MM.1S (cell line): Measurements from ENCODE around the gene ABCA3.

Experiments
- DNase-seq: peaks from one replicate; pipeline ENCODE4 v3.0.0-alpha.2; 2015
- H2AFZ ChIP-seq: fragments of 300-600 bp; sonication (generic); 2 replicates; pipeline ENCODE4 v1.6.0; 2016; ENCODE audit warnings: antibody characterized with exemption, low read length
- H3F3A ChIP-seq: fragments of 300-600 bp; sonication (generic); 2 replicates; pipeline ENCODE4 v1.6.1; 2016; ENCODE audit warnings: mild to moderate bottlenecking, antibody characterized with exemption, low read length, moderate library complexity, mixed read lengths; ENCODE audit not compliant: insufficient read depth
- H3K27ac ChIP-seq: fragments of 300-600 bp; sonication (generic); 2 replicates; pipeline ENCODE4 v1.5.1; 2016; ENCODE audit warnings: mild to moderate bottlenecking, low read length
- H3K27me3 ChIP-seq: fragments of 300-600 bp; sonication (generic); replicated peaks from 2 replicates; pipeline ENCODE4 v1.6.0; 2016; ENCODE audit warnings: low read length; ENCODE audit not compliant: insufficient read depth
- H3K36me3 ChIP-seq: fragments of 300-600 bp; sonication (generic); replicated peaks from 2 replicates; pipeline ENCODE4 v1.6.1; 2016; ENCODE audit warnings: mild to moderate bottlenecking, low read length, mixed read lengths; ENCODE audit not compliant: insufficient read depth
- H3K4me1 ChIP-seq: fragments of 300-600 bp; sonication (generic); 2 replicates; pipeline ENCODE4 v1.6.1; 2016; ENCODE audit warnings: low read length, mixed read lengths
- H3K4me2 ChIP-seq: fragments of 300-600 bp; sonication (generic); 2 replicates; pipeline ENCODE4 v1.6.0; 2016; ENCODE audit warnings: low read depth, low read length
- H3K4me3 ChIP-seq: fragments of 300-600 bp; sonication (generic); 2 replicates; pipeline ENCODE4 v1.5.1; 2016; ENCODE audit warnings: low read length, mixed read lengths
- H3K79me2 ChIP-seq: fragments of 300-600 bp; sonication (generic); 2 replicates; pipeline ENCODE4 v1.6.1; 2016; ENCODE audit warnings: mixed run types, low read length, mixed read lengths
- H3K9ac ChIP-seq: fragments of 300-600 bp; sonication (generic); 2 replicates; pipeline ENCODE4 v1.6.1; 2016; ENCODE audit warnings: low read length, mixed read lengths
- H3K9me2 ChIP-seq: fragments of 300-600 bp; sonication (generic); replicated peaks from 2 replicates; pipeline ENCODE4 v1.6.1; 2016; ENCODE audit warnings: mild to moderate bottlenecking, low read length, mixed read lengths; ENCODE audit not compliant: insufficient read depth
- H3K9me3 ChIP-seq: fragments of 300-600 bp; sonication (generic); replicated peaks from 2 replicates; pipeline ENCODE4 v1.6.1; 2016; ENCODE audit warnings: mild to moderate bottlenecking, low read length, mixed read lengths; ENCODE audit not compliant: insufficient read depth
- H4K20me1 ChIP-seq: fragments of 300-600 bp; sonication (generic); 2 replicates; pipeline ENCODE4 v1.6.1; 2016; ENCODE audit warnings: mild to moderate bottlenecking, low read length, moderate library complexity, mixed read lengths; ENCODE audit not compliant: insufficient read depth
- EZH2 ChIP-seq: fragments of 300-600 bp; sonication (generic); optimal IDR thresholded peaks from 2 replicates; pipeline ENCODE3; 2017; ENCODE audit warnings: low read depth, mild to moderate bottlenecking, antibody characterized with exemption, low read length, mixed read lengths
- EZH2phosphoT487 ChIP-seq: fragments of 300-600 bp; sonication (generic); IDR thresholded peaks from 2 replicates; pipeline ENCODE4 v1.6.1; 2018; ENCODE audit warnings: antibody characterized with exemption, low read length
- TF ChIP-seq, protein P1 (sequence below): fragments of 300-600 bp; sonication (generic); IDR thresholded peaks from 2 replicates; pipeline ENCODE4 v1.5.1; 2016; ENCODE audit warnings: antibody characterized with exemption, low read length, mixed read lengths

Gene ABCA3

GRCh38 chr16:2358811-2359210 lies 18.3 kb upstream of the ABCA3 start:
- H3K4me1 ChIP-seq, result no peaks in the 10 kb centered on the region
- no peak for DNase-seq
- no peaks in the 10 kb centered on the region for H3K9me3 ChIP-seq
- H3K27ac ChIP-seq, result no peak overlapping the region
- H3K9ac ChIP-seq, result no peak overlapping the region
- no peak overlapping the region for H3K4me2 ChIP-seq
- no peaks in the 10 kb centered on the region for H3K9me2 ChIP-seq
- H3K79me2 ChIP-seq, result no peaks in the 10 kb centered on the region
- H3K4me3 ChIP-seq, result no peak overlapping the region
- TF ChIP-seq EZH2, result no peak
- TF ChIP-seq, protein P1, sequence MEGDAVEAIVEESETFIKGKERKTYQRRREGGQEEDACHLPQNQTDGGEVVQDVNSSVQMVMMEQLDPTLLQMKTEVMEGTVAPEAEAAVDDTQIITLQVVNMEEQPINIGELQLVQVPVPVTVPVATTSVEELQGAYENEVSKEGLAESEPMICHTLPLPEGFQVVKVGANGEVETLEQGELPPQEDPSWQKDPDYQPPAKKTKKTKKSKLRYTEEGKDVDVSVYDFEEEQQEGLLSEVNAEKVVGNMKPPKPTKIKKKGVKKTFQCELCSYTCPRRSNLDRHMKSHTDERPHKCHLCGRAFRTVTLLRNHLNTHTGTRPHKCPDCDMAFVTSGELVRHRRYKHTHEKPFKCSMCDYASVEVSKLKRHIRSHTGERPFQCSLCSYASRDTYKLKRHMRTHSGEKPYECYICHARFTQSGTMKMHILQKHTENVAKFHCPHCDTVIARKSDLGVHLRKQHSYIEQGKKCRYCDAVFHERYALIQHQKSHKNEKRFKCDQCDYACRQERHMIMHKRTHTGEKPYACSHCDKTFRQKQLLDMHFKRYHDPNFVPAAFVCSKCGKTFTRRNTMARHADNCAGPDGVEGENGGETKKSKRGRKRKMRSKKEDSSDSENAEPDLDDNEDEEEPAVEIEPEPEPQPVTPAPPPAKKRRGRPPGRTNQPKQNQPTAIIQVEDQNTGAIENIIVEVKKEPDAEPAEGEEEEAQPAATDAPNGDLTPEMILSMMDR, result no peak
- TF ChIP-seq EZH2phosphoT487, result no peak
- no peaks in the 10 kb centered on the region for H3K36me3 ChIP-seq
- no peaks in the 10 kb centered on the region for H3F3A ChIP-seq
- no peaks in the 10 kb centered on the region for H4K20me1 ChIP-seq
- no peaks in the 10 kb centered on the region; the same call in 1 of the 2 replicates for H3K27me3 ChIP-seq
- H2AFZ ChIP-seq, result no peak overlapping the region

DNA sequence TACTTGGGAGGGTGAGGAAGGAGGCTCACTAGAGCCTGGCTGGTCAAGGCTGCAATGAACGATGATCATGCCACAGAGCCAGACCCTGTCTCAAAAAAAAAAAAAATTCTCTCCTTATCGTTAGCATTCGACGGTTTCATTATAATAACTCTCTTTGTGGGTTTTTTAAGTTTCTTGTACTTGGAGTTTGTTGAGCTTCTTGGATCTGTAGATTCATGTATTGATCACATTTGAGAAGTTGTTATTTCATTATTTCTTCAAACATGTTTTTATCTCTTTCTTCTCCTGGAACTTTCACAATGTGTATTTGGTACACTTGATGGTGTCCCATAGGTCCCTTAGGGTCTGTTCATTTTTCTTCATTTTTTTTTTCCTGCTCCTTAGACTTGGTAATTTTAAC lies 16.8 kb upstream of the ABCA3 start:
- no peaks in the 10 kb centered on the region for H3K9me2 ChIP-seq
- no peaks in the 10 kb centered on the region for H3K9me3 ChIP-seq
- no peak overlapping the region for H3K27ac ChIP-seq
- TF ChIP-seq, protein P1, result no peak
- TF ChIP-seq EZH2phosphoT487 (no peak), EZH2 (no peak)
- H2AFZ ChIP-seq, result no peak overlapping the region
- no peak overlapping the region for H3K9ac ChIP-seq
- no peak overlapping the region for H3K4me3 ChIP-seq
- H3K27me3 ChIP-seq, result no peaks in the 10 kb centered on the region; the same call in 1 of the 2 replicates
- no peaks in the 10 kb centered on the region for H3F3A ChIP-seq
- no peaks in the 10 kb centered on the region for H4K20me1 ChIP-seq
- DNase-seq, result no peak
- no peaks in the 10 kb centered on the region for H3K36me3 ChIP-seq
- H3K4me2 ChIP-seq, result no peak overlapping the region
- no peaks in the 10 kb centered on the region for H3K4me1 ChIP-seq
- no peaks in the 10 kb centered on the region for H3K79me2 ChIP-seq

GRCh38 chr16:2350500-2350899 lies 10.0 kb upstream of the ABCA3 start:
- Histone ChIP-seq H3K9ac (no peak overlapping the region), H3K9me3 (no peaks in the 10 kb centered on the region), H4K20me1 (no peaks in the 10 kb centered on the region), H3K9me2 (no peaks in the 10 kb centered on the region), H3K4me2 (no peak overlapping the region), H3K79me2 (no peaks in the 10 kb centered on the region), H3K4me3 (no peak overlapping the region), H2AFZ (no peak overlapping the region), H3K4me1 (no peaks in the 10 kb centered on the region), H3K36me3 (no peaks in the 10 kb centered on the region), H3F3A (no peaks in the 10 kb centered on the region), H3K27ac (no peak overlapping the region), H3K27me3 (no peaks in the 10 kb centered on the region; the same call in 1 of the 2 replicates)
- TF ChIP-seq EZH2phosphoT487 (no peak), EZH2 (no peak)
- TF ChIP-seq, protein P1, result no peak
- DNase-seq, result no peak

DNA sequence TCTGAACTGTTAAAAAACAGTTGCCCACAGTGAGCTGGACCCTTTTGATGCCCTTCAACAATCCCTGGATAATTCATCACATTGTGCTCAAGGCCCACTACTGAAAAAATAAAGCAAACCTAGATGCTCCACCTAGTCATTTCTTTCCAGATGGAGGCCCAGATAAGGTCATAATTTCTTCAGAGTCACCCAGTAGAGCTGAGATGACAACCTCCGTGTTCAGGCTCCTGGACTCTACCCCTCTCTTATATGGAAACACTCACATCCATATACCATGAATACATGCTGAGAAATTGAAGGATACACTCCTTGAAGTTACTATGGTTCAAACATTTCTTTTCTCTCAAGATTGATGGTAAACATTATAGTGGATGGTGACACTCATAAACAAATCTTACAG lies 2.7 kb upstream of the ABCA3 start:
- H3K9me3 ChIP-seq, result no peaks in the 10 kb centered on the region
- TF ChIP-seq, protein P1, result no peak
- TF ChIP-seq EZH2phosphoT487 (no peak), EZH2 (no peak)
- DNase-seq, result no peak
- no peaks in the 10 kb centered on the region for H3F3A ChIP-seq
- H3K4me1 ChIP-seq, result no peaks in the 10 kb centered on the region
- H2AFZ ChIP-seq, result no peak overlapping the region
- no peak overlapping the region for H3K9ac ChIP-seq
- H3K27ac ChIP-seq, result no peak overlapping the region
- H3K9me2 ChIP-seq, result no peaks in the 10 kb centered on the region
- no peak overlapping the region for H3K4me2 ChIP-seq
- H3K36me3 ChIP-seq, result no peaks in the 10 kb centered on the region
- no peaks in the 10 kb centered on the region for H4K20me1 ChIP-seq
- no peak overlapping the region for H3K4me3 ChIP-seq
- H3K79me2 ChIP-seq, result no peaks in the 10 kb centered on the region
- peaks cover 34% of the 10 kb centered on the region for H3K27me3 ChIP-seq
